Activated CD8-positive, alpha-beta memory T cell treated with anti-CD3 and anti-CD28 coated beads, Interleukin-2, amount 50 U/mL, for 24 hours (primary cell): ENCODE results near the gene CCR4.
"Not testable (repeated sequence)": the region's sequence is repeated elsewhere in the genome, so short reads cannot be mapped to it uniquely, and the experiment has no call there.

Source experiments
- DNase-seq: peaks from one replicate; pipeline ENCODE4 v3.0.0-alpha.2; 2020; ENCODE audit errors: extremely low read depth

CCR4 gene

GRCh38 chr3:32952369-32953077 lies 1.1 kb downstream of the CCR4 start:
- no peak for DNase-seq

GRCh38 chr3:32954506-32954905 lies 3.1 kb downstream of the CCR4 start:
- no peak for DNase-seq

- no peak for DNase-seq
Observed at GRCh38 chr3:32956750-32957570, 5.5 kb downstream of the CCR4 start.

GRCh38 chr3:32958509-32958908 lies 7.1 kb downstream of the CCR4 start:
- no peak for DNase-seq

- no peak for DNase-seq
Observed at GRCh38 chr3:32959371-32959770, 7.9 kb downstream of the CCR4 start.

- no peak for DNase-seq
Observed at GRCh38 chr3:32960404-32961170, 9.1 kb downstream of the CCR4 start.

GRCh38 chr3:32961189-32961715 lies 9.8 kb downstream of the CCR4 start:
- no peak for DNase-seq

GRCh38 chr3:32963871-32964270 lies 12.4 kb downstream of the CCR4 start:
- no peak for DNase-seq

GRCh38 chr3:32964781-32965180 lies 13.3 kb downstream of the CCR4 start:
- DNase-seq, result not testable (repeated sequence)

- DNase-seq, result not testable (repeated sequence)
Observed at GRCh38 chr3:32965617-32966213, 14.3 kb downstream of the CCR4 start.

GRCh38 chr3:32966627-32967026 lies 15.2 kb downstream of the CCR4 start:
- not testable (repeated sequence) for DNase-seq

GRCh38 chr3:32968166-32968919 lies 16.9 kb downstream of the CCR4 start:
- DNase-seq, result no peak

- DNase-seq, result no peak
Observed at GRCh38 chr3:32968920-32969389, 17.5 kb downstream of the CCR4 start.

- DNase-seq, result no peak
Observed at GRCh38 chr3:32969656-32970055, 18.2 kb downstream of the CCR4 start.

GRCh38 chr3:32971291-32971690 lies 19.8 kb downstream of the CCR4 start:
- not testable (repeated sequence) for DNase-seq

- no peak for DNase-seq
Observed at GRCh38 chr3:32972482-32973146, 21.2 kb downstream of the CCR4 start.

- no peak for DNase-seq
Observed at GRCh38 chr3:32973982-32974381, 22.5 kb downstream of the CCR4 start.

- DNase-seq, result no peak
Observed at GRCh38 chr3:32975891-32976595, 24.6 kb downstream of the CCR4 start.

- no peak for DNase-seq
Observed at GRCh38 chr3:32977861-32978260, 26.4 kb downstream of the CCR4 start.

GRCh38 chr3:32978331-32978730 lies 26.9 kb downstream of the CCR4 start:
- no peak for DNase-seq
